Measurements from ENCODE around the gene STRIP2.
"Not testable (repeated sequence)": the region's sequence is repeated elsewhere in the genome, so short reads cannot be mapped to it uniquely, and the experiment has no call there.

Gene STRIP2

DNA sequence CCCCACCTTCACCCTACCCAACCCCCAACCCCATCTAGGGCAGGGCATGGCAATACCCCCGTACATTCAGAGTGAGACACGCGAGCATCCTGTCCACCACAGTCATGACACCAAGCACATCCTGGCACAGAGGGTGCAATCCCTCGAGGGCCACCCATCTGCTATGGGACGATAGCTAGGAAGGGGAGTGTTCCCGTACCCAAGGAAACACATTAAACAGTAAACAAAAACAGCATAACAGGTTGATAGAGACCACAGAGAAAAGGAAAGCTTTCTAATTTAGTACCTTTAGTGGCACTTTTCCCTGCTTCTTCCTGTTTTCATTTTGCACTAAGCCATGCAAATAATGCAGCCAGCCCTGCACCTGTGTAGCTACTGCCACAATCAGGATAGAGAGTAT, 65.8 kb downstream of the STRIP2 start:
- peak; percentile 51 for DNase-seq

DNA sequence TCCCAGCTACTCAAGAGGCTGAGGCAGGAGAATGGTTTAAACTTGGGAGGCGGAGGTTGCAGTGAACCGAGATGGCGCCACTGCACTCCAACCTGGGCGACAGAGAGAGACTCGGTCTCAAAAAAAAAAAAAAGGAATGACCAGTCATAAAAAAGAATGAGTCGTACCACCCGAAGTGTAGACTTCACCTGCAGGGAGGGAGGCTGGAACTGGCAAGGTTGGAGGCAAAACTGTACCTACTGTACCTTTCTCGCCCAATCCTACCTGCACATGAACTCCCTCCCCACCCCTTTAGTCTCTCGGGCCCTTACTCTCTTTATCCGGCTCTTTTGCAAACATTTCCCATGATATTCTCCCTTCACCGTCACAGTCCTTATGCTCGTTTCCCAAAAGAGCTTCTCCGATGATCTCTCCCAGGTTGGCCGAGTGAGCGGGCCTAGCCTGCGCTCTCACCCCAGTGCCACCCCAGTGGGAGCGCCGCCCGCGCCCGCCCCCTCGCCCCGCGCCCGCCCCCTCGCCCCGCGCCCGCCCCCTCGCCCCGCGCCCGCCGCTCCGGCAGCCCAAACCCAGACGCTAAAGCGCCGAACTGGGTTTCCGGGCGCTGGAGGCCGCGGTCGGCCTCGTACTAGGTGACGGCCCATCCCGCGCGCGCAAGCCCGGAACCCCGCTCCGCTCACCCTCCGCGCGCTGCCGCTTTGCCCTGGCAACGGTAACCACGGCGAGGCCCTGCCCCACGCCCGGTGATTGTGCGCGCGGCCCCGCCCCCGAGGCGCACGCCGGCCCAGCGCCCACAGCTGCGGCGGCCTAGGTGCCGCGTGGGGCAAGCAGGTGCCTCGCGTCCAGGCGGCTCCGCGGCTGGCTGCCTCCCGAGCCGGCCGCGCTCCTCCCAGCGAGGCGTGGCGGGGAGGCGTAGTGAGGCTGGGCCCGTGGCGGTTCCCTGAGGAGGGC, 67.8 kb downstream of the STRIP2 start, which contains the start of gene SMKR1:
SMKR1 (plus strand) TSS at position 772 of the 948 bp plus-strand sequence. CDS start 294 bp downstream, outside the sequence.
- peak; percentile 94 for DNase-seq

DNA sequence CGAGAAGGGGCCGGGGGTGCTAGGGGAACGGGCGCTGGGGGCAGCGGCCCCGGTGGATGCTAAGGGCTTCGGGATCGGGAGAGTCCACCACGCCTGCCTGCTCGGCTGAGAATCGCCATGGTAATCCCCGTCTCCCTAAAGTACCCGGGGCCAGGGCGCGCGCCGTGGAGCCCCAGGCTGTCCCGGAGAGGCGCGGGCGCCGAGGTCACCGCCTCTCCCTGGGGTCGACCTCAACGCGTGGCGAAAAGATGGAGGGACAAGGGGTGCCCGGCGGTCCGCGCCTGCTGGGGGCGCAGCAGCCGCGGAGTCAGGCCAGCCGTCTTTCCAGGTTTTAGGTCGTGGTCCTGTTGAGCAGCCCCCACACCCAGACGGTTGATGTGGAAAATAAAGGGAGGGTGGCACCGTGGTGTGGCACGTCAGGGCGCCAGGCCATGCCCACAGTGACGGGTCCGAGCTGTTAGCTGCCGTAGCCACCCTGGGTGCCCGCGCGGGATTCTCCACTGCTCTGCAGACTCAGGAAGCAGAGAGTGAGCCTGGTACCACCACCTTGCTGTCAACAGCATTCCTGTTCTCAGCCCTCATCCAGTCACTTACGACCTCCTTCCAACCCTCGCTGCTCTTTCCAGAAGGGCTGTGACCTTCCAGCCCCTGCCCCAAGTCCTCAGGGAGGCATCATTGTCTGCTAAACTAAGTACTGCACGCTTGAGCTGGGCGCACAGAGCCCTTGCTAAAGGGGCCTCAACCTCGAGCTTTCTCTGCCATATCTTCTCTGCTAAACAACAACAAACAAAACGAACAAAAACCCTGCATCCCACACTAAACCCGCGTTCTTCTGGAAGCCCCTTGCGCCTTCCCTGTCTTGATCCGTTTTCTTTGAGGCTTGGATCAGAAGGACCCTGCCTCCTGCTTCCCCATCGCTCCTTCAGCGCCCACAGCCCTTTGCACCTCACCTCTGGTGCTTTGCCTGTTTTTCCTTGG, 68.8 kb downstream of the STRIP2 start:
- no peak for DNase-seq

DNA sequence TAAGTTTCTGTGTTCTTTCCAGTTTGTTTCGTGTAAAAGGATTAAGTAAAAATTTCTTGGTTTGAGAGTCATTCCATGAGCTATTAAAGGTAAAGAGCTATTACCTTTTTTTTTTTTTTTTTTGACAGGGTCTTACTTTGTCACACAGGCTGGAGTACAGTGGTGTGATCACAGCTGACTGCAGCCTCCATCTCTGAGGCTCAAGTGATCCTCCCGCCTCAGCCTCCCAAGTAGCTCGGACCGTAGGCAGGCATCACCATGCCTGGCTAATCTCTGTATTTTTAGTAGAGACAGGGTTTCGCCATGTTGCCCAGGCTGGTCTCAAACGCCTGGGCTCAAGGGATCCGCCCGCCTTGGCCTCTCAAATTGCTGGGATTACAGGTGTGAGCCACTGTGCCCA, 69.5 kb downstream of the STRIP2 start:
- DNase-seq = no peak

DNA sequence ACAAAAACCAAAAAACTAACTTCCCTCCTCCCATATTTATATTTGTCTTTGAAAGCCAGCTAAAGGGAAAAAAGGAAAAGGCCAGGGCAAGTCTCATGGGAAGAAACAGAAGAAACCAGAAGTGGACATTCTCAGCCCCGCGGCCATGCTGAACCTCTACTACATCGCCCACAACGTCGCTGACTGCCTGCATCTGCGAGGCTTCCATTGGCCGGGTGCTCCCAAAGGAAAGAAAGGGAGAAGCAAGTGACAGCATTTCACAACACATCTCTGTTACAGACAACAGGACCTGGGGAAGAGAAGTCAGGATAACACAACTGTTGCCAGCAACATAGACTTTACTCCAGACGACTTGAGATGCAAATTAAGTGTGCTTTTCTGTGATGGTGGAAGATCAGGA, 78.0 kb downstream of the STRIP2 start:
- no peak for DNase-seq

DNA sequence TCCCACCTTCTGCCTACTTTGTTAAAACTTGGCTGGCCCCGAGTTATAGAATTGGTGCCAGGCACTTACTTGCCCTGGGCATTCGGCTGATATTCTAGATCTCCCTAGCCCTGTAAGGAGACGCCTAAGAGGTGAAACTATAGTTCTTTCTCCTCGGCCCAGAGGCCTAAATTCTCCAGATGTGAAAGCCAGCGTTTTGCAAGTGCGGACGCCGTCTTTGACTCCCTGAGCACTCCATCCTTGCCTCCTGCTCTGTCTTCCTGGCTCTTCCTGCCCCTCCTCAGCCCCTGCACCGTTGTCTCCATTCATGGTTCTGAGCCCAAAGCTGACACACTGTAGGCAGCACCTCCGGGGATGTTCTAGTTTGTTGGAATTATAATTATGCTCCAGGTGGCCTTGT, 79.3 kb downstream of the STRIP2 start:
- DNase-seq = no peak

DNA sequence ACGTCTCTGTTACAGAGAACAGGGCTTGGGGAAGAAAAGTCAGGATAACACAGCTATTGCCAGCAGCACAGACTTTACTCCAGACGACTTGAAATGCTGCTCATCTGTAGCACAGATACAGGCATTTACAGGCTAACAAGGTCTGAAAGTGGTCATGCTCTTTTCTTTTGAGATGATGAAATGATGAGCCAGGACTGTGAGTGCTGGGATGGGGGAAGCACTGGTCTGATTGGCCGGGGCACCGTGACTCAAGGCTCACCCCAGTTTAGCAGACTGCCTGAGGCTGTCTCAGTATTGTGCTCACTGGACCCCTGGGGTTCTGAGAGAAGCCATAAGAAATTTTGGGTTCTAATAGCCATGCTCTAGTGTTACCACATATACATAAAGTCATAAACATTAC, 80.5 kb downstream of the STRIP2 start:
- DNase-seq = no peak

DNA sequence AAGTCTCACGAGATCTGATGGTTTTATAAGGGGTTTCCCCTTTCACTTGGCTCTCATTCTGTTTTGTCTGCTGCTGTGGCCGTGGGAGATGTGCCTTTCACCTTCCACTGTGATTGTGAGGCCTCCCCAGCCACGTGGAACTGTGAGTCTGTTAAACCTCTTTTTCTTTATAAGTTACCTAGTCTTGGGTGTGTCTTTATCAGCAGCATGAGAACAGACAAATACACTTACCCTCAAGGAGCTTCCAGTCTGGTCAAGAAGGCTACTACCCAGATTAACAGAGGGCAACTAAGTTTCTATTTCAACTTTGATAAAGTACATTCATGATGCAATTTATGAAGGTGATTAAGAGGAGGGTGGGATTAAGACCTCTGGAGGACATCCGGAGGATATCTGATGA, 81.1 kb downstream of the STRIP2 start:
- no peak for DNase-seq

DNA sequence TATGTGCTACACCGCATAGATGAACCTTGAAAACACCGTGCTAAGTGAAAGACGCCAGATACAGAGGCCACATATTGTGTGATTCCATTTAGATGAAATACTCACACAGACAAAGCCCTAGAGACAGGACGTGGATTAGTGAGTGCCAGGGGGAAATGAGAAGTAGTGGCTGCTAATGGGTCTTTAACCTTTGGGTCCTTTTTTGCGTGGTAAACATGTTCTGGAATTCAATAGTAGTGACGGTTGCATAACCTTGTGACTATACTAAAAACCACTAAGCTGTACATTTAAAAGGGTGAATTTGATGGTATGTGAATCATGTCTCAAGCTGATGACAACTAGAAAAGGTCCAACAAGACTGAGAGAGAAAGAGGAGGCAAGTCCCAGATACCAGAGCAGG, 83.7 kb downstream of the STRIP2 start:
- no peak for DNase-seq

DNA sequence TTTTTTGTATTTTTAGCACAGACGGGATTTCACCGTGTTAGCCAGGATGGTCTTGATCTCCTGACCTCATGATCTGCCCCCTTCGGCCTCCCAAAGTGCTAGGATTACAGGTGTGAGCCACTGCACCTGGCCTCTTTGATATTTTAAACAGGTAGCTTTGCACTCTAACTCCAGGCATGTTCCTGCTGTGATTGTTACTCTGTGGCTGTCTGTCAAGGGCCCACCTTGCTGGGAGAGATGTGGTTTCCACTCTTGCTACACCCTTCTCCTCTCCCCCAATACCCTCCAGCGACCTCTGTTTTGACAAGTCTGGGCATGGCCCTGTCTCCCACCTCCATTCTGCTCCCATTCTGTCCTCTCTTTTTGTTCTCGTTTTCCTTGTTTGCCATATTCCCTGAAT, 85.2 kb downstream of the STRIP2 start:
- DNase-seq = no peak

DNA sequence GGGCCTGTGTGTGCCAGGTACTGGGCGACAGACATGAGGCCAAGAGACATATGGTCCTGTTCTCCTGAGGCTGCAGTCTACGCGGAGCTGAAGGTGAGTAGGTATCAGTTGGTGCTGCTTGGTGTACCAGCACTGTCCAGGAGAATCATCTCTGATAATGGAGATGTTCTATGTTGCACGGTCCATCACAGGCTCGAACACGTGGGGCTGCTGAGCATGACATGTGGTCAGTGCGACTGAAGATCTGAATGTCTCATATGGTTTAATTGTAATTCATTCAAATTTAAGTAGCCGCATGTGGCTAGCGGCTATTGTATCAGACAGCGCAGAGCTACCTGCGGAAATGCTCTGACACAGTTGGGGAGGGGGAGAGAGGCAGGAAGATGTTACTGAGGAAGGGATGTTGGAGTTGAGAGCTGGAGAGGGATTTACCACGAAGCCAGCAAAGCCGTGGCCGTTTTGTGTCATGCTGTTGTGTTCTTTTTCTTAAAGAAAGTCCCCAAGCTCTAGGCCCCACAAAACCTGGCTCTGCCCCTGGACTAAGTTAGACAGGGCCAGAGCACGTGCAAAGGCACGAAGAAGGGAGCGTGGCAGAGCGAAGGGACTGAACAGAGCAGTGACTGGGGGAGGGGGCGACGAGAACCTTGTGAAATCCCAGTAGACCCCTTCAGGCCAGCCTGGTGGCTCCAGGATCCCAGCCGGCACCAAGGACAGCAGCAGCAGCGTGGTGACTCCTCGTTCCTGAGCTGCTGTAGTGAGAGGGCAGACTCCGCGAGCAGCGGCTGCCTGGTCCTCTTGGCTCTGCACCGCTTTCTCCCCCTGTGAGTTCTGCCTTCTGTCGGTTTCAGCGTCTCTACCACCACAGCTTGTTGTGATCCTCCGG, 88.1 kb downstream of the STRIP2 start:
- DNase-seq = no peak

DNA sequence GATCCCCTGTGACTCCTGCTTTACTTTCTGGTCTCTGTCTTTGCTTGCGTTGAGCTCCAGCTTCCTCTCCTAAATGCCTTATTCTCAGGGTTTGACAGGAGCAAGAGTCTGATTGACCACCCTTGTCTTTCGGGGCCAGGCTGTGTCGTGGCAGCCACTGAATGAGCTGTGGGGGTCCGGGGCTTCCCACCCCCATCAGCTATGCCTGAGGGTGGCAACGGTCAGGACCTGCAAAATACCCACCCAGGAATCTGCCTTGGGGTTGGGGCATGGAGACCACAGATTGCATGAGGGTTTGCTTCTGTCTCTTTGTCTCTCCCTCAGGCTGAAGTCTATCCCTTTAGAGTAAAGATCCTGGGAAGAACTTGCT, 88.7 kb downstream of the STRIP2 start:
- DNase-seq = no peak

DNA sequence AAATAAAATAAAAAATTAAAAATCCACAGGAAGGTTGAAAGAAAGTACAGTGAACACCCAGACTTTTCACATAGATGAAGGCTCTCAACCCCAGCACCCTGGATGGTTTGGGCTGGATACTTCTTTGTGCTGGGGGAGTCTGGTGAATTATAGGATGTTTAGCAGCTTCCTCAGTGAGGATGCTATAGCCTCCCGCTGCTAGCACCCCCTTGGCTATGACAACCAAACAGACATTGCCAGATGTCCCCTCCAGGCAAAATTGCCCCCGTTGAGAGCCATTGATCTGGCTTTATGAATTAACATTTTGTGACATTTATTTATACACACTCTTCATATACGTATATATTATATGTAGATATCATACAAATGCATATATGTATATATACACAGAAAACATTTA, 89.7 kb downstream of the STRIP2 start:
- DNase-seq = no peak

DNA sequence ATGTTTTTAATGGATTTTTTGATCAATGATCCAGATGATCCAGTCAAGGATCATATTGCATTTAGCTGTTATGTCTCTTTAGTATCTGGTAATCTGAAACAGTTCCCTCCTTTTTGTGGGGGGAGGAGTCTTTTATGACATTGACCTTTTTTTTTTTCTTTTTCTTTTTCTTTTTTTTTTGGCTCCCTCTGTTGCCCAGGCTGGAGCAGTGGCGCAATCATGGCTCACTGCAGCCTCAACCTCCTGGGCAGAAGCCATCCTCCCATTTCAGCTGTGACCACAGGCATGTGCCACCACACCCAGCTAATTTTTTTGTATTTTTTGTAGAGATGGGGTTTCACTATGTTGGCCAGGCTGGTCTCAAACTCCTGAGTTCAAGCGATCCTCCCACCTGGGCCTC, 90.2 kb downstream of the STRIP2 start:
- not testable (repeated sequence) for DNase-seq

DNA sequence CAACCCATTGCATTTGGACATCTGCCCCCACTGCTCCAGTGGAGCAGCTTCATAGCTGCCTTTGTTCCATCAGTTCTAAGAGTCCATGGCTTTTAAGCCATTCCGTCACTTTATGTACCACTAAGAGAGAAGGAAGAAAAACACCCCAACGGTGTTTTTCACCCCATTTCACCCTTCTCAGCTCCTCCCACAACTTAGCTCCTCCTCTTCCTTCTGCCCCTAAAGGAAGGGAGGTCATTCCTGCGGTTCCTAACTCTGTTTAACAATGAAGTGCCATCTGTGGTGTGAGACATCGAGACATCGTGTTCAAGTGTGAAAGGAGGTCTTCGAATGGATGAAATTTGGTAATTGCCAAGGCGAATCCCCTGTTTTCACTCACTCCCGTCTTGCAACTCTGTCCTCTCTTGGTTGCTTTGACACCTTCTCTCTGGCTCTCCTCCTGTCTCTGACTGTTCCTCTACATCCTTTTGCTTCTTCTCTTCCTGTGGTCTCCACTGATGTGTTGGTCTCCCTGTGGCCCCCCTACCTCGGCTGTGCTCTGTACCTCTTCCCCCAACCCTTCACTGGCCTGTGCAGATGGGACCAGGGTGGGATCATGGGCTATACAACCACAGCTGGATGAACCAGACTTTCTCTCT, 91.1 kb downstream of the STRIP2 start:
- DNase-seq = no peak

DNA sequence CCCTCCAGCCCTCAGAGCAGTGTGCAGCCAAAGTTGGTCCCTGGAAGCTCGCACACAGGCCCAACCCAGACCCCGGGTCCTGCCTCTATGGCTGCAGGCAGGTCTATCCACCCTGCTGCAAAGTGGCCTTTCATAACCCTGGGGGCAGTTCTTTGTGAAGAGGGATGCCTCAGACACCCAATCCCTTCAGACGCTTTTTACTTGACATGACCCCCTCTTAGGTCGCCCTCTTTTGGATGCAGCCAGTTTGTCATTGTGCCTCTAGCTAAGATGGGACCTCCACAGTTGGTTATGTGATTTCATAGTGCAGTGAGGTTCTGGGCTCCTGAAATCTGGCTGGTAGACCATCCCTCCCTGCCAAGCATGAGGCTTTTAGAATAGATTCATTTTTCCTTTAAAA, 95.4 kb downstream of the STRIP2 start:
- no peak for DNase-seq

DNA sequence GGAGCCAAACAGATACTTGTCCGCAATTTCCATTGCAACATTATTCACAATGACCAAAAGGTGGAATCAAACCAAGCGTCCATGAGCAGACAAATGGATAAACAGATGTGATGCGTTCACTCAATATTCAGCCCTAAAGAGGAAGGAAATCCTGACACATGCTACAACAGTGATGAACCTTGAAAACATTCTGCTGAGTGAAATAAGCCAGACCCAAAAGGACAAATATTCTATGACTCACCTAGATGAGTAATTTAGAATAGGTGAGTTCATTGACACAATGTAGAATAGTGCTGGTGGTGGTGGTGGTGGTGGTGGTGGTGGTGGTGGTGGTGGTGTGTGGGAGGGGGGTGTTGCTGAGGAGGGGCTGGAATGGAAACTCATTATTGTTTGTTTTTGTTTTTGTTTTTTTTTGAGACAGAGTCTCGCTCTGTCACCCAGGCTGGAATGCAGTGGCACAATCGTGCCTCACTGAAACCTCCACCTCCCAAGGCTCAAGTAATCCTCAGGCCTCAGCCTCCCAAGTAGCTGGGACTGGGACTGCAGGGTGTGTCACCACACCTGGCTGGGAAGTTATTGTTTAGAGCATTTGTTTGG, 96.7 kb downstream of the STRIP2 start:
- DNase-seq = no peak

DNA sequence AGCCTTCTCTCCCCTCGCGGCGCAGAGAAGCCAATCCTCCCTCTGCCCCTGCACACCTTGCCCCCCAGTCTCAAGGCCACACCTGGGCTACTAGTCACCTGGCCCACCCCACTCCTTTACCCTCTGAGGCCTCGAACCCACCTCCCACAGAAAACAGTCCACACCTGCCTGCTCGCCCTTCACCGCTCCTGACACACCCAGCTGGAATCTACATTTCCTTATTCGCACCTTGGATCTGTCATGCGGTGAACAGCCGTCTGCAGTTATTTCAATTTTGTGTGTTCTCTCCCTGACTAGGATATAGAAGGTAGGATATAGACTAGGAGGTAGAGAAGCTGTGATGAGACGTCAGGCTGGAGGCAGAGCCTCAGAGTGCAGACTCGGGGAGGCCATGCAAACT, 97.5 kb downstream of the STRIP2 start:
- no peak for DNase-seq

DNA sequence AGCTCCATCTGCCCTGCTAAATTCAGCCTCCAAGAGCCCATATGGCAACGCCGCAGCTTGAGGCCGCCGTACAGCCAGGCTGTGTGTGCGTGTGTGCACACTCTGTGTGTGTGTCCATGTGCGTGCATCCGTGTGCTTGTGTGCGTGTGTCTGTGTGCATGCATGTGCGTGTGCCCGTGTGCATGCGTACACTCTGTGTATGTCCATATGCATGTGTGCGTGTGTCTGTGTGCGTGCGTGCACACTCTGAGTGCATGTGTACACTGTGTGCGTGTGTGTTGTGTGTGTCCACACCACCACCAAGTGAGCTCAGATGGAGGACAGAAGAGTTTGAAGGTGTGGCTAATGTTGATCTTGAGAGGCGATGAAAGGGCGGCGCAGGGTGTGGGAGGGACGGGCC, 98.1 kb downstream of the STRIP2 start:
- DNase-seq = no peak

DNA sequence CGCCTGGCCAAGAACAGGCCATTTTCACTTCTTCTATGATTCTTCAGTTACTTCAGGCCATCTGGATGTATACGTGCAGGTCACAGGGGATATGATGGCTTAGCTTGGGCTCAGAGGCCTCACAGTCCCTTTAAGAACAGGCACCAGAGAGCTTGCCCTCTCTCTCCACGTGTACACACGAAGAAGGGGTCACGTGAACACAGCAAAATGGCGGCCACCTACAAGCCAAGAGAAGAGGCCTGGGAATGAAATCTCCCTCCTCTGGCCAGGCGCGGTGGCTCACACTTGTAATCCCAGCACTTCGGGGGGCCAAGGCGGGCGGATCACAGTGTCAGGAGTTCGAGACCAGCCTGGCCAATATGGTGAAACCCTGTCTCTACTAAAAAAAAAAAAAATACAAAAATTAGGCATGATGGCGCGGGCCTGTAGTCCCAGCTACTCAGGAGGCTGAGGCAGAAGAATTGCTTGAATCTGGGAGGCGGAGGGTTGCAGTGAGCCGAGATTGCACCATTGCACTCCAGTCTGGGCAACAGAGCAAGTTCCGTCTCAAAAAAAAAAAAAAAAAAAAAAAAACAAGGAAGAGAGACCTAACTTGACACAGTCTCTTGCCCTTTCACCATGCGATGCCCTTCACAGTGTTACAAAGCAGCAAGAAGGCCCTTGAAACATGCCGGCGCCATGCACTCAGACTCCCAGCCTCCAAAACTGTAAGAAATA, 100.5 kb downstream of the STRIP2 start:
- not testable (repeated sequence) for DNase-seq

DNA sequence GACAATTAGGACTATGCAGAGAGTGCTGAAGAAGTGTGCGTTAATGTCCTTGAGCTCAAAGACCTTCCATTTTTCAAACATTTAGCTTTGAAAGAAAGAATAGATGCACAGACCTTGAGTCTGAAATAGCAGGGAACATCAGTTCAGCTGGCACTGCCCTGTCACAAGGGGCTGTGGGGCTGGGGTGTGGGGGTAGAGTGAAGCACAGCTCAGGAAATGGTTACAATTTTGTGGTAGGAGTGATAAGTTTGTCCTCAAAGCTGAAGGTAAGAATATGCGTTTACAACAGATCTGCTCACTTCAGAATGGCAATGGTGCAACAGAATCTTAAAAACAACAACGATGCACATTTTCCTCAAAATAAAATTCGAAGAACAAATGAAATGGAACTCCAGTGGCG, 101.7 kb downstream of the STRIP2 start:
- no peak for DNase-seq
